Retina (tissue), 1 donor: ENCODE results near the gene TUNAR.
"Not testable (repeated sequence)": the region's sequence is repeated elsewhere in the genome, so short reads cannot be mapped to it uniquely, and the experiment has no call there.

Experiments used
- DNase-seq: peaks from one replicate; pipeline ENCODE4 v3.0.0-alpha.2; 2016

Gene TUNAR

GRCh38 chr14:95920769-95921438, 44.3 kb downstream of the TUNAR start:
- DNase-seq, result no peak

DNA sequence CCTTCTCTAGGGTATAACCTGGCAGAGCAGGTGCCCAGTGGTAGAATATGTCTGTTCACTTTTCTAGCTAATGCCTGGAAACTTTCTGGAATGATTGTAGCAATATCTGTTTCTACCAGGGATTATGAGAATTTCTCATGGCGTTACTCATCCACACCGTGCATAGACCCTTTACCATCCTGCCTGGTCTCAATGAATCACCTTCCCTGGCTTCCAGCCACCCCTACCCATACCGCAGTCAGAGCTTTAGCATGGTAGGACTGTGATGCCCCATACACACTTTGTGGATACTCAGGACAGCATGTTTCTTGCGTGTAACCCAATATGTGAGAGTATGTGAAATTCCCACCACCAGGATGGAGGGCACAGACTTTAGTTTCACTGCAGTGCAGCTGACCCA, 45.4 kb downstream of the TUNAR start:
- DNase-seq, result no peak

DNA sequence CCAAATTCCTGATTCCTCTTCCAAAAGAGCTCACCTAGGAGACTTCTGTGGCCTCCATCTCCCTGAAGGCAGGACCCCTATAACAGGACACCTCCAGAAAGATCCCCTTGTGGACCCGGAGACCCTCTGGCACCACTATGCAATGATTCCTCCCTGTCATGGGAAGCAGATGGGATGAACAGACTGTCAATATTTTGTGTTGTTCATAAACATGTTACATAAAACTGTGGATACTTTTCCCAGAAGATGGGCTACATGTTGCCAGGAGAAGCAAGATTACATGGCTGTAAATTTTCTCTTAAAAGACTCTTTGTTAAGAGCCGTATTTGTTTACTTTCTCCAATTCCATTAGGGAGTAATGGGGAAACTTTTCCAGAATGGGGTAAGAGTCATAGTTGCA, 52.1 kb downstream of the TUNAR start:
- DNase-seq, result no peak

DNA sequence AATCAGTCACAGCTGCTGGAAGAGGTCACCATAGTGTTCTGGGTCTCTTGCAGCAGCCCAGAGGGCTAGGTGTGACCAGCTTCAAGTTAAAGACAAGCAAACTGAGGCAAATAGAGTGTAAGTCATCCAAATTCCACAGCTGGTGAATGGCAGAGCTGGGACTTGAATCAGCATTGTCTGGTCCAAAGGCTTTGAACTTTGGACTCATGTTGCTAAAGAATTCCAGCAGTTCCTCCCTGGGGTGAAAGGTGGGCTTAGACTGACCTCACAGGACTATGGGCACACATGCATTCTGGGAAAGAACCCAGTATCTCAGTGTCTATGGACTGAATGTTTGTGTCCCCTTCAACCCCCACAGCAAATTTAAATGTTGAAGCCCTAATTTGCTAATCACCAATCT, 54.8 kb downstream of the TUNAR start:
- no peak for DNase-seq

DNA sequence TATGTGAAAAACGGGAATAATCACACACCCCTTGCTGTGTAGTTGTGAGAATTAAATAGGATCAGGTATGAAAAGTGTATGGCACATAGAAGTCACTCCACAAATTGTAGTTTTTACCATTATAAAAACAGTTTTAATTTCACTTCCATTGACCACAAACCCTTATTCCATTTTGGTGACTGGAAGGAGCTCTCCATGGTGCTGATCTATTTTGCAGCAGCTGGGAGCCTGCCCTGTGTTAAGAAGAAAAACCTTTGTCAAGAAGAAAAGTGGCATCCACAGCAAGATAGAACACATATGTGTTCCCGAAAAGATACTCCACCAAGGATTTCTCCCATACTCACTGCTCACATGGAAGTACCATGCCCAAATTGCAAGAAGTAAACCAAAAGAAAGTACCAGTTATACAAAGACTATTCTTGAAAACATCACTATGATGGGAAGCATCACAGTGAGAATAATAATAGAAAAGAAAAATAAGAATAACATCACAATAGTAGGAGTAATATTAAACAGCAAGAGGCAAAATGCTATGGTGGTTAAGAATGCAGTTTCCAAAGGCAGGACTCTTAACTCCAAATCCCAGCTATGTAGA, 58.7 kb downstream of the TUNAR start:
- no peak for DNase-seq

DNA sequence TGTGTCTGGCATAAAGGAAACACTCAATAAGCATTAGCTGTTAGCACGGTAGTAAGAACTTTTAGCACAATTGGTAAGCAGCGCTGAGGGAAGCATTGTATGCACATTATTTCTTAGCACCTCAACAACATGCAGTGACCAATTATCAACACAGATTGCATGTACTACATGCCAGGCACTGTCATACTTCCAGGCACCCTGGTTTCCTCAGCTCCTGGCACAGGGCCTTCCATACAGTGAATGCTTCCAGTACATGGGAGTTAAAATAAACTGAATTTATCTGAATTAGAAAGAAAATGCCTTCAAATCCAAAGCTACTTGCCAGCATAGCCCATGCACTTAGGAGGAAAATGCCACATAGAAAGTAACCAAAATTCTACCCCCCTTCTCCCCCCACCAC, 59.4 kb downstream of the TUNAR start:
- no peak for DNase-seq

- DNase-seq, result no peak
These were observed 62.7 kb downstream of the TUNAR start for GRCh38 chr14:95939335-95939734.

- DNase-seq, result no peak
These were observed 65.3 kb downstream of the TUNAR start for GRCh38 chr14:95941897-95942296.

DNA sequence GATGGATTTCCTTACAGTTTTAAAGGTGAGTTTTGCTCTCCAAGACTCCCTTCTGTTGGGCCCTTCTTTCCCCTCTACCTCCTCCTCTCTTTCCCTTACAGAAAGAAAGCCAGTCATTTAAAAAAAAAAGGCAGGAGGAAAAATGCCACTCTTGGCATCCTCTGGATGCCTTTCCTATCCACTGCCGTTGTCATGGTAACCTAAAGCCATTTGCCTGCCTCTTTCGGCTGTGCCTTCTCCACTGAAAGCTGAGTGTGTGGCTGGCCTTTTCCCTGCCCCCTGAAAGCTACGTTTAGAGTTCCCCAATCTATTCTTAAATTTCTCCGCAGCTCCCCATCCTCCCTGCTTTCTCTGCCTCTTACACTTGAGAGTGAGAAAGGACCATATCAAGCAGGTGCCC, 67.1 kb downstream of the TUNAR start:
- peak; percentile 47 for DNase-seq

GRCh38 chr14:95944462-95944861, 67.8 kb downstream of the TUNAR start:
- no peak for DNase-seq

- DNase-seq, result no peak
These were observed 70.2 kb downstream of the TUNAR start for GRCh38 chr14:95946867-95947266.

DNA sequence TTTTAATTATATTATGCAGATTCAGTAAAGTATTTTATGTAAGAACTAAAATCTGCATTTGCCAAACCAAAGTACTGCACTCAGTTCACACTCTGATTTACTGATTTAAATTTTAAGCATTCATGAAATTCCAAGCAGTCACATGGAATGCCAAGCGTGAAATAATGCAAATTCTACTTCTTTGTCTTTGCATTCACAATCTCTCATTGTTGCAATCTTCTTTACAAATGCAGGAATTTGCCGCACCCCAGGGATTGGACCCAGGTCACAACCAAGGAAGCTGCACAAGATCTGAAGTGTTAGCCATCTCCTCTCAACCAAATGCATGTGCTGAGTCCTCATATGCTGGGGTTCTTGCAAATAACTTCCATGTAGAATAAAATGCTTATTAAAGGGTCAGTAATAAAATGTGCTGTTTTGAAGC, 71.9 kb downstream of the TUNAR start:
- DNase-seq, result no peak

DNA sequence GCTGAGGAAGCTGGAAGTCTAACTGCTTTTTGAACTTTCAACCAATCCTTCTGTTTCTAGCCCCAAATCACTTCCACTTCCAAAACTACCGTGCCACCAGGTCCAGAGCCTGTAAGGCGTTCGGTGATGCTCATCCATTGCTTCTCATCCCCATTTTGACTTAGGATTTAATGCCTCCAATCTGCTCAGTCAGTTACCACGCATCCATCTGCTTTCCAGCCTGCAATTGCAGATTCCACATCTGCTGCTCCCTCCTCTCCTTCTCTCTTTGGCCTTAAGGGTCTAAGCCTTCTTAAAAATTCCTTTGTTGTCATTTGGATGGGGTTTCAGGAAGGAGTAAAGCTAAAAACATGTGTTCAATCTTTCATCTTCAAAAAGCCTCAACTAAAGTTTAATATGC, 74.7 kb downstream of the TUNAR start:
- DNase-seq, result no peak

GRCh38 chr14:95953111-95953724, 76.6 kb downstream of the TUNAR start:
- peak; percentile 34 for DNase-seq

GRCh38 chr14:95956601-95957460, 80.2 kb downstream of the TUNAR start:
- DNase-seq, result no peak

- no peak for DNase-seq
These were observed 81.5 kb downstream of the TUNAR start for GRCh38 chr14:95958105-95958504.

- no peak for DNase-seq
These were observed 82.7 kb downstream of the TUNAR start for GRCh38 chr14:95959317-95959716.

DNA sequence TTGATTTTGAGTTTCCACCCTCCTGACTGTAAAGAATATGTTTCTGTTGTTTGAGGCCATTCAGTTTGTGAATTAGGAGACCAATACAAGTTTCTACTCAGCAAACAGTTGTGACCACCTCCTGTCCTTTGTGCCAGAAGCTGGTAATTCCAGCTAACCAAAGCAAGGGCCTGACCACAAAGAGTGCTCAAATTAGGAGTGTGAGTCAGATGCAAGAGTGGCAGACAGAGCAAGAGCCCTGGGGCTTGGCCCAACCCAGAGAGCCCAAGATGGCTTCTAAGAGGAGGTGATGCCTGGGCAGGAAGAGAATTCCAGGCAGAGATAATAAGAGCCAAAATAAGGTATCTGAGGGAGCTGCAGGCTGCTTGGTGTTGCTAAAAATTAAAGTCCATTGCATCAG, 84.8 kb downstream of the TUNAR start:
- no peak for DNase-seq

DNA sequence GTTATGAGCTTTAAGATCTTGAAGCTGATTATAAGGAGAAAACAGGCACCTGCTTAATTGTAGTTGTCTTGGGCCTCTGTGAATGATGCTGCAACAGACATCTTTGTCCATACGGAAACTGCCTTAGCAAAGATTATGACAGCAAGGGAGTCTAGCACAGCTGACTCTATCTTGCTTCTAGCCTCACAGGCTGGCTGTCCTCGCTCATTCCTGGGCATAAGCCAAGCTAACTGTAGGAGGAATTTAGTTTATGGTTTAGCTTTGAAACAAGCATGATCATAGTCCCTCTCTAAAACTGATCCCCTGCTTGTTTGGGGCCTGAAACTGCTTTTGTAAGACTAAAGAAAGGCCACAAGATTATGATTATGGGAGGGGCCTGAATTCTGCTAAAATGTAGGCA, 88.3 kb downstream of the TUNAR start:
- no peak for DNase-seq

DNA sequence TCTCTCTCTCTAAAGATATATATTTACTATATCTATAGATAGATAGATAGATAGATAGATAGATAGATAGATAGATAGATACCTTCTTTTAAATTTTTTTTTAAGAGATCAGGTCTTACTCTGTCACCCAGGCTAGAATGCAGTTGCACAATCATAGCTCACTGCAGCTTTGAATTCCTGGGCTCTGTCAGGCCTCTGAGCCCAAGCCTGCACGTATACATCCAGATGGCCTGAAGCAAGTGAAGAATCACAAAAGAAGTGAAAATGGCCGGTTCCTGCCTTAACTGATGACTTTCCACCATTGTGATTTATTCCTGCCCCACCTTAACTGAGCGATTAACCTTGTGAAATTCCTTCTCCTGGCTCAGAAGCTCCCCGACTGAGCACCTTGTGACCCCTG, 91.4 kb downstream of the TUNAR start:
- not testable (repeated sequence) for DNase-seq
